HepG2 (cell line): ENCODE data around the gene INHBB. TPM values are rescaled to one million over a fixed set of nuclear protein-coding genes. Genes with fewer than 3 reads are reported as not detected.

Experiments used
- ATRX ChIP-seq: sonication (generic); formaldehyde crosslinking; IDR thresholded peaks from 2 replicates; pipeline ENCODE4 v1.4.0; 2020; ENCODE audit warnings: missing genetic modification reagents, borderline replicate concordance
- HNF4A ChIP-seq: sonication (generic); formaldehyde crosslinking; IDR thresholded peaks from 2 replicates; pipeline ENCODE4 v1.4.0; 2020; ENCODE audit warnings: missing genetic modification reagents
- IKZF5 ChIP-seq: IDR thresholded peaks from 2 replicates; pipeline ENCODE4 v1.6.1; 2018; ENCODE audit warnings: missing genetic modification reagents, mild to moderate bottlenecking, missing compliant biosample characterization
- IRX3 ChIP-seq: sonication (generic); formaldehyde crosslinking; IDR thresholded peaks from 2 replicates; pipeline ENCODE4 v1.8.1; 2023; ENCODE audit warnings: mild to moderate bottlenecking, low read depth, missing genetic modification reagents, borderline replicate concordance
- KDM1A ChIP-seq: IDR thresholded peaks from 2 replicates; pipeline ENCODE4 v1.6.1; 2016; ENCODE audit warnings: missing compliant biosample characterization
- MTF1 ChIP-seq: sonication (generic); formaldehyde crosslinking; IDR thresholded peaks from 2 replicates; pipeline ENCODE4 v1.5.0; 2020; ENCODE audit warnings: missing genetic modification reagents
- PAF1 ChIP-seq: IDR thresholded peaks from 2 replicates; pipeline ENCODE4 v1.6.1; 2016; ENCODE audit warnings: missing genetic modification reagents, missing compliant biosample characterization
- TAF1 ChIP-seq: sonication (generic); formaldehyde crosslinking; IDR thresholded peaks from 2 replicates; pipeline ENCODE4 v1.4.0; 2020; ENCODE audit warnings: missing genetic modification reagents
- TBP ChIP-seq: sonication (generic); formaldehyde crosslinking; IDR thresholded peaks from 2 replicates; pipeline ENCODE4 v1.5.0; 2020; ENCODE audit warnings: missing genetic modification reagents
- THRA ChIP-seq: sonication (generic); formaldehyde crosslinking; IDR thresholded peaks from 2 replicates; pipeline ENCODE4 v1.4.0; 2020; ENCODE audit warnings: missing genetic modification reagents, borderline replicate concordance
- ZBTB33 ChIP-seq: sonication (generic); formaldehyde crosslinking; IDR thresholded peaks from 2 replicates; pipeline ENCODE4 v1.4.0; 2020; ENCODE audit warnings: missing genetic modification reagents
- ZNF101 ChIP-seq: sonication (generic); formaldehyde crosslinking; IDR thresholded peaks from 2 replicates; pipeline ENCODE4 v1.4.0; 2020; ENCODE audit warnings: mild to moderate bottlenecking, low read depth, missing genetic modification reagents, borderline replicate concordance
- ZNF318 ChIP-seq: sonication (generic); formaldehyde crosslinking; IDR thresholded peaks from 2 replicates; pipeline ENCODE4 v1.4.0; 2020; ENCODE audit warnings: mild to moderate bottlenecking, missing genetic modification reagents
- polyA plus RNA-seq, 8 experiments: library from polyadenylated mRNA; depleted of rRNA in 3 of 8; stranded (reverse) in 7 of 8; unstranded in 1 of 8; fragments of >200 nt; fragmentation: Illumina TruSeq in 4 of 8; extraction: Trizol in 4 of 8; gene quantifications; 2 replicates each; pipeline versions ENCODE4 v1.2.1 to v1.2.3, GENCODE V29; 2011 to 2016; ENCODE audit warnings: low read depth in 4 of 8, missing spikeins in 1 of 8, mixed read lengths in 1 of 8; ENCODE audit not compliant: insufficient read depth in 1 of 8
- total RNA-seq, 5 experiments: library from RNA; depleted of rRNA; stranded (reverse); fragments of >200 nt; fragmentation: Illumina TruSeq; extraction: Trizol; gene quantifications; 2 replicates each; pipeline ENCODE4 v1.2.3, GENCODE V29; 2016; ENCODE audit warnings: low read depth in 1 of 5
- TF ChIP-seq, protein P1 (sequence below): IDR thresholded peaks from 2 replicates; pipeline ENCODE4 v1.6.1; 2016

The INHBB gene
- total and polyA plus RNA-seq, 2 of the 13 experiments (the other 11 are each of a cell fraction or from before 2014, with no cell fraction given) = 0.20 to 1.7 TPM

DNA sequence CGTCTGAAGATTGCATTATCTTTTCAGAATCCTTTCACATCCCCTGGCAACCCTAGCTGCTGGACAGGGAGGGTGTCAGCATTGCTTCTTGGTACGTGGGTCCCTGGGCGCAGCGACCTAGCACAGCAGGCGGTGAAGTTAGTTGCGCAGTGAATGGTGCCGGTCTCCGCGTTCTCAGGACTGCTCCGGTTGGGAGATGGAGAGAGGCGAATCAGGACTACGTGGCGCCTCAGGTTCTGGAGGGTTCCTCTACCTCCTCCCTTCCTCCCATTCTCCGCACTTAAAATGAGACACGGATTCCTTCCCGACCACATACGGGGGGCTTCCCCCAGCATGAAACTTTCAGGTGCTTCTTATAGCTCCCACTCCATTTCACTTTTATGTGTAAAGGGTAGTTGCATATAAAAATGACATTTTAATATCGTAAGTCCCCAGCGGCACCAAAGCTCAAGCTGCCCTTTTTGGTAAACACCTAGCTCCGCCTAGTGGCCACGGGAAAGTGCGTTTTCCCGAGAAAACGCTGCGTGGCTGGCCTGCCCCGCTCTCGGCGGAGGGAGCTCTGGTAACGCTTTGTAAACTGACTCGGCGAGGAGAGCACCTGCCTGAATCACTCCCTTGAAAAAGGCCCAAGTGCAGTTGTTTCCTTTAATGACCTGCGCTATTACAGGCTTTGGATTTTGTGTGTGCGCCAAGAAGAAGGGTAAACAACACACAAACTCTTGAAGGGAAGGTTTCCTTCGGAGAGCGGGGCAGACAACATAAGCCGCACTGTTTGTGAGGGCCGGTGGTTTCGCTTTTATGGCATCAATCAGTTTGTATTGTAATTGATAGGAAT is 32.9 kb upstream of the INHBB start (continued):
- TF ChIP-seq THRA (CRISPR knock-in tag) (no peak), TBP (CRISPR knock-in tag) (no peak), TAF1 (CRISPR knock-in tag) (no peak), ZBTB33 (CRISPR knock-in tag) (peak; percentile 52; the same call in 1 of the 2 replicates), KDM1A (CRISPR knock-in tag) (0 out of 2 replicates have a peak, but pooled peaks have one; percentile 35), IKZF5 (CRISPR knock-in tag) (no peak), MTF1 (no peak), IRX3 (CRISPR knock-in tag) (no peak), HNF4A (no peak), PAF1 (no peak), ZNF101 (CRISPR knock-in tag) (no peak), ZNF318 (CRISPR knock-in tag) (no peak), ATRX (CRISPR knock-in tag) (no peak)
- TF ChIP-seq, protein P1, sequence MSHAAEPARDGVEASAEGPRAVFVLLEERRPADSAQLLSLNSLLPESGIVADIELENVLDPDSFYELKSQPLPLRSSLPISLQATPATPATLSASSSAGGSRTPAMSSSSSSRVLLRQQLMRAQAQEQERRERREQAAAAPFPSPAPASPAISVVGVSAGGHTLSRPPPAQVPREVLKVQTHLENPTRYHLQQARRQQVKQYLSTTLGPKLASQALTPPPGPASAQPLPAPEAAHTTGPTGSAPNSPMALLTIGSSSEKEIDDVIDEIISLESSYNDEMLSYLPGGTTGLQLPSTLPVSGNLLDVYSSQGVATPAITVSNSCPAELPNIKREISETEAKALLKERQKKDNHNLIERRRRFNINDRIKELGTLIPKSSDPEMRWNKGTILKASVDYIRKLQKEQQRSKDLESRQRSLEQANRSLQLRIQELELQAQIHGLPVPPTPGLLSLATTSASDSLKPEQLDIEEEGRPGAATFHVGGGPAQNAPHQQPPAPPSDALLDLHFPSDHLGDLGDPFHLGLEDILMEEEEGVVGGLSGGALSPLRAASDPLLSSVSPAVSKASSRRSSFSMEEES (CRISPR knock-in tag) = 0 out of 2 replicates have a peak, but pooled peaks have one; percentile 29
